Measurements from ENCODE around the gene DNAJC22. TPM values are rescaled to one million over a fixed set of nuclear protein-coding genes. Genes with fewer than 3 reads are reported as not detected.

The DNAJC22 gene
- total and polyA plus RNA-seq, 9 of the 15 experiments (the other 6 are each of a cell fraction or from before 2014, with no cell fraction given), result 0.10 to 1.2 (median 0.47) TPM

DNA sequence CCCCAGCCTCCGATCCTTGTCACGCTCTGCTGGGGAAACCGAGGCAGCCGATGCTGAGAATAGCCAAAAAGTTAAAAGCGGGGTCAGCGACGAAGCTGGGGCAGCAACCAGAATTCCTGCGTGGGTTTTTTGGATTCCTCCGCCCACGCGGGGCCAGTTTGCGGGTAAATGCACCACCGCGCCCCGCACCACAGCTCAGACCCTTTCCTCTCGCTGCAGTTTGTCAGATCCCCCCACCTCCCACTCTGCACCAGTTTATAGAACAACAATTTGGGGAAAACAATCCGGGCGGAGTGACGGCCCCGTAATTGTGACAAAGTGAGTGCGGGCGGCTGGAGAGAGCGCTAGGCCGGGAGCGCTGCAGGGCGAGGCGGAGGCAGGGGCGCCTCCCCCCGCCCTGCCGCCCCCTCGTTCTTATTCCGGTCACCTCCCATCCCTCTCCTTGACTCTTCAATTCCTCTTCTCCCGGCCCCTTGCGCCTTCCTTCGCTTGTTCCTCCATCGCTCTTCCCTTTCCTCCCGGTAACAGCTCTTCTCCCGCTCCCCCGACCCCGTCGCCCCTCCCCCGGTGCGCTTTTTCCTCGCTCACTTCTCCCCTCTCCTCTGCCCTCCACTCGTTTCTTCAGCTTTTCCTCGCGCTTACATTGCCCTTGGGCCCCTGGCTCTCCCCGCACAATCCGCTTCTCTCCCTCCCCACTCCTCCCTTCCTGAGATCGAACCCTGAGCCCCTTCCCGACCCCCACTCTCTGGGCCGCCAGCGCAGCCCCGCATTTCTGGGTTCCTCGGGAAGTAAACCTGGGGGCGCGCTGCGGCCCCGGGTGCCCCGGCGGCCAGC, 646 bp upstream of the DNAJC22 start (continued):
- TF ChIP-seq, protein P1, sequence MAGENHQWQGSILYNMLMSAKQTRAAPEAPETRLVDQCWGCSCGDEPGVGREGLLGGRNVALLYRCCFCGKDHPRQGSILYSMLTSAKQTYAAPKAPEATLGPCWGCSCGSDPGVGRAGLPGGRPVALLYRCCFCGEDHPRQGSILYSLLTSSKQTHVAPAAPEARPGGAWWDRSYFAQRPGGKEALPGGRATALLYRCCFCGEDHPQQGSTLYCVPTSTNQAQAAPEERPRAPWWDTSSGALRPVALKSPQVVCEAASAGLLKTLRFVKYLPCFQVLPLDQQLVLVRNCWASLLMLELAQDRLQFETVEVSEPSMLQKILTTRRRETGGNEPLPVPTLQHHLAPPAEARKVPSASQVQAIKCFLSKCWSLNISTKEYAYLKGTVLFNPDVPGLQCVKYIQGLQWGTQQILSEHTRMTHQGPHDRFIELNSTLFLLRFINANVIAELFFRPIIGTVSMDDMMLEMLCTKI (IDR thresholded peaks at IDR 0.05; ENCODE audit: partially characterized antibody), result no peak
- TF ChIP-seq PHF20 (IDR thresholded peaks at IDR 0.05; ENCODE audit: partially characterized antibody) (peak; percentile 7), HNRNPLL (IDR thresholded peaks at IDR 0.05; ENCODE audit: low read depth, low read length, poor library complexity, severe bottlenecking) (peak; percentile 12), JUND (IDR thresholded peaks at IDR 0.05; ENCODE audit: borderline replicate concordance, low read depth, low read length) (no peak), JUND (tag; IDR thresholded peaks at IDR 0.05; ENCODE audit: borderline replicate concordance, low read depth, low read length) (no peak), RFX1 (IDR thresholded peaks at IDR 0.05) (no peak), ZBTB7A (IDR thresholded peaks at IDR 0.05; ENCODE audit: borderline replicate concordance, control insufficient read depth, low read depth, low read length) (peak; percentile 41), EZH2 (IDR thresholded peaks at IDR 0.05; ENCODE audit: borderline replicate concordance, low read depth, low read length) (peak; percentile 82; the same call in 1 of the 2 replicates), NR2F6 (CRISPR knock-in tag; IDR thresholded peaks at IDR 0.05) (no peak), NELFE (IDR thresholded peaks at IDR 0.05; ENCODE audit: insufficient read depth, insufficient read length) (no peak), ZNF830 (CRISPR knock-in tag; IDR thresholded peaks at IDR 0.05) (no peak), EGR1 (conservative IDR thresholded peaks at IDR 0.05) (peak; percentile 80), HEY1 (CRISPR knock-in tag; IDR thresholded peaks at IDR 0.05; ENCODE audit: borderline replicate concordance) (no peak), PRMT5 (CRISPR knock-in tag; IDR thresholded peaks at IDR 0.05) (no peak)
- TF ChIP-seq, protein P2, sequence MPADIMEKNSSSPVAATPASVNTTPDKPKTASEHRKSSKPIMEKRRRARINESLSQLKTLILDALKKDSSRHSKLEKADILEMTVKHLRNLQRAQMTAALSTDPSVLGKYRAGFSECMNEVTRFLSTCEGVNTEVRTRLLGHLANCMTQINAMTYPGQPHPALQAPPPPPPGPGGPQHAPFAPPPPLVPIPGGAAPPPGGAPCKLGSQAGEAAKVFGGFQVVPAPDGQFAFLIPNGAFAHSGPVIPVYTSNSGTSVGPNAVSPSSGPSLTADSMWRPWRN (IDR thresholded peaks at IDR 0.05; ENCODE audit: low read depth), result no peak
- TF ChIP-seq, protein P3, sequence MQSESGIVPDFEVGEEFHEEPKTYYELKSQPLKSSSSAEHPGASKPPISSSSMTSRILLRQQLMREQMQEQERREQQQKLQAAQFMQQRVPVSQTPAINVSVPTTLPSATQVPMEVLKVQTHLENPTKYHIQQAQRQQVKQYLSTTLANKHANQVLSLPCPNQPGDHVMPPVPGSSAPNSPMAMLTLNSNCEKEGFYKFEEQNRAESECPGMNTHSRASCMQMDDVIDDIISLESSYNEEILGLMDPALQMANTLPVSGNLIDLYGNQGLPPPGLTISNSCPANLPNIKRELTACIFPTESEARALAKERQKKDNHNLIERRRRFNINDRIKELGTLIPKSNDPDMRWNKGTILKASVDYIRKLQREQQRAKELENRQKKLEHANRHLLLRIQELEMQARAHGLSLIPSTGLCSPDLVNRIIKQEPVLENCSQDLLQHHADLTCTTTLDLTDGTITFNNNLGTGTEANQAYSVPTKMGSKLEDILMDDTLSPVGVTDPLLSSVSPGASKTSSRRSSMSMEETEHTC (IDR thresholded peaks at IDR 0.05), result no peak
- TF ChIP-seq, protein P4, sequence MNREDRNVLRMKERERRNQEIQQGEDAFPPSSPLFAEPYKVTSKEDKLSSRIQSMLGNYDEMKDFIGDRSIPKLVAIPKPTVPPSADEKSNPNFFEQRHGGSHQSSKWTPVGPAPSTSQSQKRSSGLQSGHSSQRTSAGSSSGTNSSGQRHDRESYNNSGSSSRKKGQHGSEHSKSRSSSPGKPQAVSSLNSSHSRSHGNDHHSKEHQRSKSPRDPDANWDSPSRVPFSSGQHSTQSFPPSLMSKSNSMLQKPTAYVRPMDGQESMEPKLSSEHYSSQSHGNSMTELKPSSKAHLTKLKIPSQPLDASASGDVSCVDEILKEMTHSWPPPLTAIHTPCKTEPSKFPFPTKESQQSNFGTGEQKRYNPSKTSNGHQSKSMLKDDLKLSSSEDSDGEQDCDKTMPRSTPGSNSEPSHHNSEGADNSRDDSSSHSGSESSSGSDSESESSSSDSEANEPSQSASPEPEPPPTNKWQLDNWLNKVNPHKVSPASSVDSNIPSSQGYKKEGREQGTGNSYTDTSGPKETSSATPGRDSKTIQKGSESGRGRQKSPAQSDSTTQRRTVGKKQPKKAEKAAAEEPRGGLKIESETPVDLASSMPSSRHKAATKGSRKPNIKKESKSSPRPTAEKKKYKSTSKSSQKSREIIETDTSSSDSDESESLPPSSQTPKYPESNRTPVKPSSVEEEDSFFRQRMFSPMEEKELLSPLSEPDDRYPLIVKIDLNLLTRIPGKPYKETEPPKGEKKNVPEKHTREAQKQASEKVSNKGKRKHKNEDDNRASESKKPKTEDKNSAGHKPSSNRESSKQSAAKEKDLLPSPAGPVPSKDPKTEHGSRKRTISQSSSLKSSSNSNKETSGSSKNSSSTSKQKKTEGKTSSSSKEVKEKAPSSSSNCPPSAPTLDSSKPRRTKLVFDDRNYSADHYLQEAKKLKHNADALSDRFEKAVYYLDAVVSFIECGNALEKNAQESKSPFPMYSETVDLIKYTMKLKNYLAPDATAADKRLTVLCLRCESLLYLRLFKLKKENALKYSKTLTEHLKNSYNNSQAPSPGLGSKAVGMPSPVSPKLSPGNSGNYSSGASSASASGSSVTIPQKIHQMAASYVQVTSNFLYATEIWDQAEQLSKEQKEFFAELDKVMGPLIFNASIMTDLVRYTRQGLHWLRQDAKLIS (CRISPR knock-in tag; IDR thresholded peaks at IDR 0.05), result no peak
